Measurements from ENCODE around the gene HRCT1.
"Not testable (repeated sequence)": the region's sequence is repeated elsewhere in the genome, so short reads cannot be mapped to it uniquely, and the experiment has no call there.

The HRCT1 gene

DNA sequence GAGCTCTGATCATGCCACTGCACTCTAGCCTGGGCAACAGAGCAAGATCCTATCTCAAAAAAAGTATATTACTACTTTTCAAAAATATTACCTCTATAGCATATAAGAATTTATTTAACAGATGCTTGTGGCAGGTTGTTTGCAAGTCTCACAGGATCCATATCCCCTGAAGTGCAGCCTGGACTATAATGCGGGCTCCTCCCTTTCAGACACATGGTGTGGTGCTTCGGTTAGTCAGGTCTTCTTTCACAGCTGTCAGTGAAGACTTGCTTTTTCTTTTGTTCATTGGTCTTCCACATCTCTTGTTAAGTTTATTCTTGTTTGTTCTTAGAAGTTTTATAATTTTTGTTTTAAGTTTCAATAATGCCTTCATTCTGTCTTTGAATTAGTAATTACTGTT, 9.4 kb upstream of the HRCT1 start:
- DNase-seq (ENCODE audit: low spot score), result no peak

GRCh38 chr9:35897376-35898099, 8.5 kb upstream of the HRCT1 start:
- not testable (repeated sequence) for DNase-seq (ENCODE audit: low spot score)

GRCh38 chr9:35898337-35898736, 7.7 kb upstream of the HRCT1 start:
- no peak for DNase-seq (ENCODE audit: low spot score)

DNA sequence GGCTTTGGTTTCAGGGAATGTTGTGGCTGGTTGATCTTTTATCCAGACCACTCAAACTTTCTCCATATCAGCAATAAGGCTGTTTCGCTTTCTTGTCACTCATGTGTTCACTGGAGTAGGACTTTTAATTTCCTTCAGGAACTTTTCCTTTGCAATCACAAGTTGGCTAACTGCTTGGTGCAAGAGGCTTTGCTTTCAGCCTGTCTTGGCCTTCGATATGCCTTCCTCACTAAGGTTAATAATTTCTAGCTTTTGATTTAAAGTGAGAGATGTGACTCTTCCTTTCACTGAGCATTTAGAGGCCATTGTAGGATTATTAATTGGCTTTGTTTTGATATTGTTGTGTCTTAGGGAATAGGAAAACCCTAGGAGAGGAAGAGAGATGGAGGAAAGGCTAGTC, 7.0 kb upstream of the HRCT1 start:
- DNase-seq (ENCODE audit: low spot score), result no peak

DNA sequence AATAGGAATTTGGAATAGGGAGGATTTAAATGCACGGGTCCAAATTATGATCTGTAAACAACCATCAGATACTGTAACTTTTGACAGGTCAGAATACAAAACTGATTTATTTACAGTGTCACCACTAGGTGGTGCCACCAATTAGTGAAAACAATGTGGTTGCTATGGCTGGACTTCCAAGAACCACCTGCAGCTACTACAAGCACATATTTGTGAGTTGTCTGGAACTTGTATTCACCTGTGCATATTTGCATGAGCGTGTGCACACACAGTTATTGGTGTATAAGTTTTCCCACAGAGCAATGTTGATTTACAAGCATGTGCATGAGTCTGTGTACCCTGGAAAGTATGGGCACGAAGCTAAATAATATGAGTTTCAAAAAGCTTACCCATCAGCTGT, 3.0 kb upstream of the HRCT1 start:
- peak; percentile 62 for DNase-seq (ENCODE audit: low spot score)

DNA sequence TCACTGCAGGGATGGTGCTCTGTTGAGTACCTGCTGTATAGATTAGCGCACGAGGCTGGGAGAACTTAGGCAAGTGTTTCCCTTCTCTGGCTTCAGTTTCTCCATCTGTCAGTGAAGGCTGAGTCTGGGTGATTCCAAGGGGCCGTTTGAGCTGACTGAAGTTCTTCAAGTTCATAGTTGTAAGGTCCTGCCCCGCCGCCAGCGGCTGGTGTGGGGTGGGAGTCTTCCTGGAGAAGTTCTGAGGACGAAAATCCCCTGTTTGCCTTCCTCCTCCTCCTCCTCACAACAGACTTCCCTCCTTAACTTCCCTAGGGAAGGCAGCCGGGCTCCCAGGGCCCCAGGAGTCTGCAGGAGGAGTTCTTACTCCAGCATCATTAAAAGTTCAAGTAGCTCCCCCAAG, 1.7 kb upstream of the HRCT1 start:
- DNase-seq (ENCODE audit: low spot score), result no peak

DNA sequence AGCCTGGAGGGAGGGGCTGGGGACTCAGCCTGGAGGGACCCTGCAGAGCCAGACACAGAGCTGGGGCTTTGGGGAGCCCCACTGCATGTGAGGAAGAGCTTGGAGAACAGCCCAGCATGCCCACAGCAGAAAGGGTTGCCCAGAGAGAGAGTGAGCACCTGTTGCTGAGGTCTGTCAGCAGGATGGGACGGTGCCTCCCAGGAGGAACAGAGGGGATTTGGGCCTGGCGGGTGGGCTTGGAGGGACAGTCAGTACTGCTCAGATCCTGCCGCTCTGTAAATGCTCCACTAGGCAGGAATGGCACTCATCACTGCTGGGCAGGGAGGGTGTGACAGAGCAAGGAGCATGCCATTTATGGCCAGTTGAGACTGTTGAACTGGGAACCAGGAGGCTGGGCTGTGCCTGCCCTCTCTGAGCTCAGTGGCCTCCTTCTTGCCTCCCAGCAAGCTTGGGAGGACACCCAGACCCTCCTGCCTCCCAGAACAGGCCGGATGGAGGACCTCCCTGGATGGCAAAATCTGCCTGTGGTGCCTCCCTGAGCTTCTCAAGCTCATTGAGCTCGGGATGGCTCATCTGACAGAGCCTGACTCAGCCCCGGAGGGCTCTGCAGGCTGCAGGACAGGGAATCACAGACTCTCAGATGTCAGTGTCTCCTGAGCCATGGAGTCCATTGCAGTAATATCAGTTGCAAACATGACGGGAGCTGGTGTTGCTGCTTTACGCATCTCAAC, 786 bp upstream of the HRCT1 start:
- no peak for DNase-seq (ENCODE audit: low spot score)

- peak; percentile 41 for DNase-seq (ENCODE audit: low spot score)
Observed at GRCh38 chr9:35906923-35907699, 1.1 kb downstream of the HRCT1 start.

DNA sequence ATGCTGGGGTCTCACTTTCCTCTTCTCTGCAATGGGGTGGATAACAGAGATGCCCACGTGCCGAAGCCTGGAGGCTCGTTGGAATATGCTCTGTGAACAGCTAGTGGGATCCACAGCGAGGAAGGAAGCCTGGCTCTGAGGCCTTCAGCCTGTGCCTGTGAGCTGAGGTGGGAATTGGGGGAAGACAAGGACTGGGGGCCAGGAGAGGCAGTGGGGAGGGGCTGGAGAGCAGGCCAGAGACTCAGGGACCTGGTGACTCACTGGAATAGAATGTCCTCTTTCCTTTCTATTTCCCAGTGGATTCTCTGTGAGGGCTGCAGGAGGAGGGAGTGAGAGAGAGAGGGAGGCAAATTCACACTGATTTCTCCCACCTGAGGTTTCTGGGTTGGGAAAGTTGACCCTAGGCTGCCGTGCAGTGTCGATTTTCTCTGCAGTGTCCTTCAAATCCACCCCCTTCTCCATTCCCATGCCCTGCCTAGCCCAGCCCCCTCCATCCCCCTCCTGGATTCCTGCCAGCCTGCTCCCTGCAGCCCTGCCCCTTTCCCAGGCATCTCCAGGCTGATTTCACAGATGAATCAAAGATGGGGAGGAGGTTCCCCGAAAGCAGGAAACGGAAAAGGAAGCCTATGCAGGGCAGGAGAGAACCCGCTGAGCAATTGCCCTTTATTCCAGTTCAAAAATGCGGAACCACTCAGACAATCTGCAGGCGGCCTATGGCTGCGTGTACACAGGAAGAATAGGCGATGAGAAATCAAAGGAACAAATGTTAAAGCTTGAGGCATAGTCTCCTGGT, 1.9 kb downstream of the HRCT1 start:
- peak; percentile 21 for DNase-seq (ENCODE audit: low spot score)

GRCh38 chr9:35908504-35909125, 2.6 kb downstream of the HRCT1 start:
- no peak for DNase-seq (ENCODE audit: low spot score)

GRCh38 chr9:35909274-35909673, 3.3 kb downstream of the HRCT1 start, which contains the start of gene SPAAR:
Gene SPAAR, plus strand, starts transcription at chr9:35909490. Its CDS starts 974 bp downstream, at chr9:35910464.
- DNase-seq (ENCODE audit: low spot score), result no peak

DNA sequence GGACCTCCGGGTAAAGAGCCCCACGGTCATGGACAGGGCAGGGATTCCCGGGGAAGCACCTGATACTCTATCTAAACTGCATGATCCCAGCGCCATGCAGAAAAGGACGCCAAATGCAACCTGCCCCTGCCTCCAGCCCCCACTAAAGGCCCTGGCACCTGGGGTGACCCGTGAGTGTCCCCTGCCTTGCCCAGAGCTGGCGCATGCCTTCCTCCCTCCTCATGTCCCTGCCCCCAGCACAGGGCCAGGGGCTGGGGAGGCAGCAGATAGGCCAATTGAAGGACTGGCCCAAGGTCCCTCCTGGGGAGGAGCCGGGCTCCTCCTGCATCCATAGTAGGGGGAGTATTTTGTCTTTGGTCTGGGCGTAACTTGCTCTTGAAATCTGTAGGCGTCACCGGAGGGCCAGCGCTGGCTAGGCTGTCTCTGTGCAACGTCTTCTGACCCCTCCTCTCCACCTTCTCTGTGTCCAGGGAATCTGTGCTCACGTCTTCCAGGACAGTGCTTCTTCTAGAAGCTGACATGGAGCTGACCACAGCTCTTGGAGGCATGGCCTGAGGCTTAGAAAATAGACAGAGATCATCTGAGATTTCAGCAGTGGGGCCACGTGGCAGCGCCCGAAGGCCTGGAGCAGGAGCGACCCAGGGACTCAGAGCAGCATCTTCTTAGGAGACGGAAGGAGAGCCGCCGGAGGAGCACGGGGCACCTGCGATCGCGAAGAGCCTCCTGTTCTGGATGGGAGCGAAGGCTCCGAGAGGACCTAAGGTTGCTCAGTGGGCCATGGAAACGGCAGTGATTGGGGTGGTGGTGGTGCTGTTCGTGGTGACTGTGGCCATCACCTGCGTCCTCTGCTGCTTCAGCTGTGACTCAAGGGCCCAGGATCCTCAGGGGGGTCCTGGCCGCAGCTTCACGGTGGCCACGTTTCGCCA, 3.9 kb downstream of the HRCT1 start:
- DNase-seq (ENCODE audit: low spot score), result no peak

DNA sequence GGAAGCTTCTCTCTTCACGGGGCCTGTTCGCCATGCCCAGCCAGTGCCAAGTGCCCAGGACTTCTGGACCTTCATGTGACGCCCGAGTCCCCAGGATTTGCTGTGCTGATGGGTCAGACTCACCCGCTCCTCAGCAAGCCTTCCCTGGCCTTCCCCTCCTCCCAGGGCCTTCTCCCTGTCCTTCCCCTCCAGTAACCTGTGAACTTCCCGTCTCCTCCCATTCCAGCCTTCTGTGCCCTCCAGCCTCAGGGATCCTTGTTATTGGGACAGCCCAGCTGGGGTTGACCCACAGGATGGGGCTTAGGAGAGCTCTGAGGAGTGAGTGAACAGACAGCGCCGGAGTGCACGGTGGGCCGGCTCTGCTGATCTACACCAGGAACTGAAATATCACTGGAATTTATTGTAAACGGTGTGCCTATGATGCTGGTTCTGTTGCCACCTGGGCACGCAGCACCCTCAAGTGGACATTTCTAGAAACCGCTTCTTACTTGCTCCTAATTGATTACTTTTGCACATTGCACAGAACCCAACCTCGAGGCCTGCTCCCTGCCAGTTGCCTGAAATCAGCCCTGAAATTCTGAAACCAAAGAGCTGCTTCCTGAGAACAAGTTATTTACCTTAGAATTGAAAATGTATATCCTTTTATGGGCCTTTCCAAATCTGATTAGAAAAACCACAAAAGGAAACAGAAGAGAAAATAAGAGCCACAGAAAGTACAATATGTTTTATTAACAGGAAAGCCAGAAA, 4.8 kb downstream of the HRCT1 start:
- DNase-seq (ENCODE audit: low spot score), result peak; percentile 37

DNA sequence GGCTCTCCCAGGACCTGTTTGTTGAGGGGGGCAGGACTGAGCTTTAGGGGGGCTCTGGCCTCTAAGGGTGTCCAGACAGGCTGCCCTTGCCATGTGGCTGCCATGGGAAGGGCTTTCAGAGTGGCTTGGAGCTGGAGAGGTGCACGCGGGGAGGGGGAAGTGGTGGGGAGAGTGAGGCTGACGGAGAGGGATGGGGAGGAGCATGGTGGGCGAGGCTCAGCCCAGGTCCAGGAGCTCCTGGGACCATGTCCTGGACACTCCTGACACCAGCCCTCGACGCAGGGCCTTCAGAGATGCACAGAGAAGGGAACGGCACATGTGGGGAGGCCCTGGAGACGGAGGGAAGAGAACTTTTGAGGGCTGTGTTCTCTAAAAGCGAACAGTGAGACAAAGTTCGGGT, 5.7 kb downstream of the HRCT1 start:
- no peak for DNase-seq (ENCODE audit: low spot score)

DNA sequence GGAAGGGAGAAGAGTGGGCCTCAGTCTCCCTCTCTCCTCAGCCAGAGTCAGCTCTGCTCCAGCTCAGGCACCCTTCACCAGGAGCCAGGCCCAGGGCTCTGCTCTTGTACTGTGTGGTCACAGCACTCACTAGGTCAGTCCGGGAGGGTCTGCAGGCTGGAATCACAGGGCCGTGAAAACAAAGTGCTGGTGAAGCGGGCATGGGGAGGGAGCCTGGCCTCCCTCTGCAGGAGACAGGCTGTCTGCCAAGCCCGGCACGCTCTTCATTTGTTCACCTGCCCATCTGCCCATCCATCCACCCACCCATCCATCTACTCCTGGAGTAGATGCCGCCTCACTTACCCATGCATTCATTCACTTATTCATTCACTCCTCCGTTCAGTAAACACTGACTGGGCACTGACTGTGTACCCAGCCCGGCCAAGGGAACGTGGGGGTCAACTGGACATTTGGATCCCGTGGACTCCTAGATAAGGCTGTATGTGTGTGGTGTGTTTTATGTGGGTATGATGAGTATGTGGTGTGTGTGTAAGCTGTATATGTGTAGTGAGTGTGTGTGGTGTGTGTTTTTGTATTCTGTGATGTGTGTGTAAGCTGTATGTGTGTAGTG, 6.9 kb downstream of the HRCT1 start:
- no peak for DNase-seq (ENCODE audit: low spot score)

- DNase-seq (ENCODE audit: low spot score), result not testable (repeated sequence)
Observed at GRCh38 chr9:35913429-35913828, 7.4 kb downstream of the HRCT1 start.

DNA sequence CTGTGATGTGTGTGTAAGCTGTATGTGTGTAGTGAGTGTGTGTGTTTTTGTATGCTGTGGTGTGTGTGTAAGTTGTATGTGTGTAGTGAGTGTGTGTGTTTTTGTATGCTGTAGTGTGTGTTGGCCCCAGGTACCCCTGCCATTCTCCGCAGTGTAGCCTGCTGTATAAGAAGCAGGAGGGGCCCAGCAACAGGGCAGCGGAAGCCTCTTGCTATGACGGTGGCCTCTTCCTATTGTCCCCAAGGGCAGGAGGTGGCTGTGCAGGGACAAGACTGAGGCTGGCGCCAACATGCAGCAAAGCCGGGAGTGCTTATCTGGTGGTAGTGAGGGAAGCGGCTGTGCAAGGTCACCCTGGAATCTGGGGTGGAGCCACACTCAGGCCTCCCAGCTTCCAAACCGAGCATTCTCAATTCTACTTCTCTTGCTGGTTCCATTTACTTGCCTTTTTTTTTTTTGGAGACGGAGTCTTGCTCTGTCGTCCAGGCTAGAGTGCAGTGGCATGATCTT, 8.4 kb downstream of the HRCT1 start:
- DNase-seq (ENCODE audit: low spot score), result peak; percentile 86

GRCh38 chr9:35915681-35916294, 9.8 kb downstream of the HRCT1 start:
- DNase-seq (ENCODE audit: low spot score), result no peak
